ENCODE results near the gene SEC24C.
A peak's percentile ranks its signal among the peaks of the same experiment; 100 is the strongest.
"Not testable (repeated sequence)": the region's sequence is repeated elsewhere in the genome, so short reads cannot be mapped to it uniquely, and the experiment has no call there.

SEC24C gene, protein sequence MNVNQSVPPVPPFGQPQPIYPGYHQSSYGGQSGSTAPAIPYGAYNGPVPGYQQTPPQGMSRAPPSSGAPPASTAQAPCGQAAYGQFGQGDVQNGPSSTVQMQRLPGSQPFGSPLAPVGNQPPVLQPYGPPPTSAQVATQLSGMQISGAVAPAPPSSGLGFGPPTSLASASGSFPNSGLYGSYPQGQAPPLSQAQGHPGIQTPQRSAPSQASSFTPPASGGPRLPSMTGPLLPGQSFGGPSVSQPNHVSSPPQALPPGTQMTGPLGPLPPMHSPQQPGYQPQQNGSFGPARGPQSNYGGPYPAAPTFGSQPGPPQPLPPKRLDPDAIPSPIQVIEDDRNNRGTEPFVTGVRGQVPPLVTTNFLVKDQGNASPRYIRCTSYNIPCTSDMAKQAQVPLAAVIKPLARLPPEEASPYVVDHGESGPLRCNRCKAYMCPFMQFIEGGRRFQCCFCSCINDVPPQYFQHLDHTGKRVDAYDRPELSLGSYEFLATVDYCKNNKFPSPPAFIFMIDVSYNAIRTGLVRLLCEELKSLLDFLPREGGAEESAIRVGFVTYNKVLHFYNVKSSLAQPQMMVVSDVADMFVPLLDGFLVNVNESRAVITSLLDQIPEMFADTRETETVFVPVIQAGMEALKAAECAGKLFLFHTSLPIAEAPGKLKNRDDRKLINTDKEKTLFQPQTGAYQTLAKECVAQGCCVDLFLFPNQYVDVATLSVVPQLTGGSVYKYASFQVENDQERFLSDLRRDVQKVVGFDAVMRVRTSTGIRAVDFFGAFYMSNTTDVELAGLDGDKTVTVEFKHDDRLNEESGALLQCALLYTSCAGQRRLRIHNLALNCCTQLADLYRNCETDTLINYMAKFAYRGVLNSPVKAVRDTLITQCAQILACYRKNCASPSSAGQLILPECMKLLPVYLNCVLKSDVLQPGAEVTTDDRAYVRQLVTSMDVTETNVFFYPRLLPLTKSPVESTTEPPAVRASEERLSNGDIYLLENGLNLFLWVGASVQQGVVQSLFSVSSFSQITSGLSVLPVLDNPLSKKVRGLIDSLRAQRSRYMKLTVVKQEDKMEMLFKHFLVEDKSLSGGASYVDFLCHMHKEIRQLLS

DNA sequence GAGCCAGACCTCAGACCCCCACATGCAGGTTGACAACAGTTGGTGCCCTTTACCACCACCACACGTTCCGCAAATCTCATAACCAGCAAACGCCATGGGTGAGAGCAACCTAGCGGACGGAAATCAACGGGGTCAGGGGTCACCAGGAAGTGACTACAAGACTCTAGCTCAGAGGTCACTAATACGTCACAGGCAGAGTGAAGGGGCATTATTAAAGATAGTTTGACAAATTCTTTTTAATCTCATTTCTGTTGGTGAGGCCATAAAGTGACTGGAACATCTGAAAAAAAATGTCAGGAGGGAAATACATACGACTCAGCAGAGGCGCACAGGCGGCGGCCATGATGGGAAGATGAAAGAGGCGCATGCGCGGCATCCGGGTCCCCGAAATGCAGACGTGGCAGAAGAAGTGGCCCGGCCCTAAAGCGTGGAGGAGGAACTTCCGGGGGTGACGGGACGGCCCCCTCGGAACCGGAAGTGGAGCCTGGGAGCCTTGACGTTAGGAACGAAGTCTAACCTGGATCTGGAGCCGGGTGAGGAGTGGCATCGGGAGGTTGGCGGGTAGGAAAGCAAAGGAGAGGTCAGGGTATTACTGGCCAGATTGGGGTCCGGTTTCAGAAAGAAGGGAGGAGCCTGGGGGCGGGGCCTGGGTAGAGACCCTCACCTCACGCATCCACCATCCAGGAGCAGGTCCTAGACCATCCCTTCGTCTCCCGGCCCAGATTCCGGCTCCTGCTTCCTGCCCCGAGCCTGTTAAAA, at the start of gene SEC24C:
Gene SEC24C (plus strand): TSS at position 468 of the 759 bp plus-strand sequence. CDS start 2,461 bp downstream, outside the sequence.
- DNase-seq, result peak; percentile 28

DNA sequence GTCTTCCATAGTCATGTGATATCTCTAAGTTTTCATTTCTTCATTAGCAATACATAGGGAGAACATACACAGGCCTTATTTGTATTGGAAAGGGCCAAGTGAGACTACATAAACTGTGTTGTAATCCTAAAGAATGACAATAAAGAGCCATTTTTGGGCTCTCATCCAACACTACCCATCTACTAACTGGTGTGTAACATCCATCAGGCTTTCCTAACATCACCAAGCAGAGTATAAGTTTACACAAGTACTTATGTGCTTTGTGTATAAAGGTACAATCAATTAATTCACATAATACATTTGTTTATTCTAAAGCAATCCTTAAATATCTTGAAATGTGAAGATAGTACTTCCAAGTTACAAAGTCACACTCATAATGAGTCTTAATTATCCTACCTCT, 48.9 kb upstream of the SEC24C start:
- not testable (repeated sequence) for DNase-seq

DNA sequence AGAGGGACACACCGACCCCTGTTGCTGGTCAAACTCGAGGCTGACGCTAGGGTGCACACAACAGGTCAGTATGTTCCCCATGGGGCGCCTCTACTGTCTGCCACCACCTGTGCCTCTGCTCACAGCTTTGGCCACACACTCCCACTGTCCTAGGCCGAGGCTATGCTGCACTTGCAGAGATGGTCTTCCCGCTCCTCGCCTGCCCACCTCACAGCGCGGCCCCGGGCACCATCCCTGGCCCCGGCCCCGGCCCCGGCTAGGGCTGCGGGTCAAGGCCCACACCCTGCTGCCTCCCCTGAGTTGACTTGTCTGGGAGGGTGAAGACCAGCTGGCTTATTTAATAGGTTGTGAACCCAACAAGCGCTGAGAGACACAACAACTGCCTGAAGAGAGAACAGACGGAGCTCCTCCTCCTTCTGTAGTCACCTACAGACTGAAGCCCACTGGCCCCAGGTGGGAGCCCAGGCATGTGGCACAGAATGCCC, 46.5 kb upstream of the SEC24C start, which contains the start of gene AGAP5:
Gene AGAP5 (minus strand): TSS at position 435 of the 485 bp plus-strand sequence. CDS start 354 bp downstream, at position 81.
- not testable (repeated sequence) for DNase-seq

DNA sequence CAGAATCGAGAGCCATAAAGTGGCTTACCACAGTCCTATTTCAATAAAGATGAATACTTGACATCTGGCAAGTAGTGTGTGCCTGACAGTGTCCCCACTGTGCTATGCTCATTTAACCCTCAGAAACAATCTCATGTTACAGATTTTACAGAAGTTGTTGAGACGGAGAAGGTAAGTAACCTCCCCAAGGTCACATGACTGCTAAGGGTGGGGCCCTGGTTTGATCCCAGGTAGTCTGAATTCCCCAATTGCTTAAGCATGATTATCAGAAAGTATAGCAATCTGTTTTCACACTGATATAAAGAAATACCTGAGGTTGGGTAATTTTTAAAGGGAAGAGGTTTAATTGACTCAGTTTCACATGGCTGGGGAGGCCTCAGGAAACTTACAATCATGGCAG, 45.4 kb upstream of the SEC24C start:
- DNase-seq, result not testable (repeated sequence)

DNA sequence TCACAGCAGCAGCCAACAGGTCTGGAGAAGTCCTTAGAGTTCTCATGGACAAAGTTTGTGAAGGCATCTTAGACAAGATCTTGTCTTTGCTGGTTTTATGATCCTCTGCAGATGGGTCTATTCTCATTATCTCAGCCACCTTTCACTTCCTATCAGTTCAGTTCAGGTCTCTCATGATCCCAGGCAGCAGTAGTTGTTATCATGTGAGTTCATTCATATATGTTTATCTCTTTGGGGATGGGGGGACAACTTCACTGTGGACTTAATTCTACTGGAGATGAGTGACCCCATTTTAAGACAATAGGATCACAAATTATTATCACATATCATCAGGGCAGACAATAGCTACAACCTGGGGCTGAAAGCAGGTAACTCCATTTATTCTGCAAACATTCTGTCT, 40.2 kb upstream of the SEC24C start:
- not testable (repeated sequence) for DNase-seq

DNA sequence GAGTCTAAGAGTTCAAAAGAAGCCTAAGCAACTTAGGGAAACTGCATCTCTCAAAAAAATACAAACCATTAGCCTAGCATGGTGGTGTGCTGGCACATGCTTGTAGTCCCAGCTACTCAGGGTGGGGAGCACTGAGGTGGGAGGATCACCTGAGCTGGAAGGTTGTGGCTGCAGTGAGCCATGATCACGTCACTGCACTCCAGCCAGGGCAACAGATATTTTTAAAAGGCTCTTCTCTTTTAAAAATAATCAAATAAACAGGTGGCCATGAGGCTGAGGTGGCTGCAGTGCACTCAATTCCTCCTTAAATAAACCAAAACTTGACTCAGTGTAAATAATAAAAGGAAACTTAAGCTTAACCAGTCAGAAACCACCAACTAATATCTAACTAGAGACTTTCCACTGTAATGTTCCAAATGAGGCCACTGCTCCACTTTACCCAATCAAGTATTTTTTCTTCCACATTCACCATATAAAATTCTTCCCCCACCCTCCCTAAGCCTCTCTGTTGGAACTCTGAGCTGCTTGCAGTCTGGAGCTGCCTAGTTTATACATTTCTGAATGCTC, 38.6 kb upstream of the SEC24C start:
- DNase-seq, result not testable (repeated sequence)

DNA sequence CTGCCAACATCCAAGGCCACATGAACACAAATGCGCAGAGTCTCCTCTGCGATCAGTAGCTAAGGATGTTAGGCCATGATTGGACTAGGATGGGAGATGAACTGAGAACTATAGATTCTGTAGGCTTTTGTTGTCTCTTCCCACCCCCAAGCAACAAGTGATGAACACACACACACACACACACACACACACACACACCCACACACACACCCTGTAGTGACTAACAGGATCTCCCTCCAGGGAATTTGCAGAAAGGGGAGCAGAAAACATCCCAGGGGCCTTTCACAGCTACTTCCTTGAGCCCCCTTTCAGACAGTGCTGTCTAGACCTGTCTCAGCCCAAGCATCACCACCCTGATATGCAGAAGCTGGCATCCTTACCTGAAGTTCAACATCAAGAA, 37.7 kb upstream of the SEC24C start:
- not testable (repeated sequence) for DNase-seq

DNA sequence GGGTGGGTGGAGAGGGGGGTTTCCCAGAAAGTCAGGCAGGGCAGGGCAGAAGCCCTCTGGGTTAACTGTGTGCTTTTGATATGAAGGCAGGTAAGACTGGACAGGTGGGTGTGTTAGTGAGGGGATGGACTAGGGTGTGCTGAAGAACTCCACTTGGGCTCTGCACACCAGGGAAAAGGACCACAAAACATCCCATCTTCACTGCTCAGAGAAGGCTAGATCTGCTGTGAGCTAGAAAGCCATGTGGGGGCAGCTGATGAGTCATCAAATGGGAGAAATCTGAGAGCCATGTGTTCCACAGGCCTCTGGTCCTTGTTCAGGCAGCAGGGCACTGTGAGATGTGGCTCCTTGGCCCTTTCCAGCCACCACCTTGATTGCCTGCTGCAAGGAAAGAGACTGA, 36.5 kb upstream of the SEC24C start:
- DNase-seq, result not testable (repeated sequence)

DNA sequence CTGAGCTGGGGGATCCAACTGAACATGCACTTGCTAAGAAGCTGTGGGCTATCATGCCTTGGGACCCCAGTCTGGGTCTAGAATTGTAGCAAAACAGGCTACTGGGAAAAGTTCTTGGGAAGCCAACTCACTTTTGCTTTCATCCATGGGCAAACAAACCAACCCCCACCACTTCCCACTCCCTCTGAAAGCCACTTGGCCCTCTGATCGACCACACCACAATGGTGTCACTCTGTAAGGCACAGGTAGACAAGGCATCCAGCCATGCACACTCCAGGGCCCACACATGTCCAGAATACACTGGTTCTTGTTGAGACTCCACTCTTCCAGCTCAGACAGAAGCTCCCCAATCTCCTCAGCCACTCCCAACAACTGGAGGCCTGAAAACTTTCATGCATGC, 36.0 kb upstream of the SEC24C start:
- DNase-seq, result not testable (repeated sequence)

DNA sequence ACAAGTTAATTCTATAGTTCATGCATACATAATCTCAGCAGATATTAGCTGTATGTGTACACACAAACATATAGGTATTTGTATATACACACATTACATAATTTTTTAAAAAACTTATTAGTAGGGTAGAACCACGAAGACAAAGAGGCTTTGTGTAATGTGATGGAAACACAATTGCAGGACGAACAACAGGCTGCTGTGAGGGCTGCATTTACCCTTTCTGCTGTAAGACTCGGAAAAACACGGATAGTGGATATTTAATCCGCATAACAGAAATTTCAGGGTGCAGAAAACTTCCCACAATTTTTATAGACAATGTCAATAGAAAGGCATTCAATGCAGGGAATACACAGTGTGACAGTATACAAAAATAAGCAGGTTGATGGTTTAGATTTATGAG, 32.5 kb upstream of the SEC24C start:
- not testable (repeated sequence) for DNase-seq

DNA sequence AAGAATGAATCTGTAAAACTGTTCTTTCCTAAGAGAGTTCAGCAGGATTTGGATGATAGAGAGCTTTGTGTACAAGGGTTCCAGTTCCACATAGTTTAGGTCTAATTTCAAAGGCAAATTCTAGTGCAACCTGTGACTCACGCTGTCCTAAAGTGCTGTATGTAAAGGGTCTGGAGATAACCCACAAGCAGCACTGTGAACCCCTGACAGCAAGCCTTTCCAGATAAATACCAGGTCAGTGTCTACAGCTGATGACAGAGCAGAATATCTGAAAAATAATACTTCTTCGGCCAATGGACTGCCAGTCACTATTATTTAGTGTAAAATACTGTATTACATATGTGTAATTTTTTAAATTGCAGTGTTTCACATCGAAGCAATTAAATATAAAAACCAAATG, 30.3 kb upstream of the SEC24C start:
- not testable (repeated sequence) for DNase-seq

DNA sequence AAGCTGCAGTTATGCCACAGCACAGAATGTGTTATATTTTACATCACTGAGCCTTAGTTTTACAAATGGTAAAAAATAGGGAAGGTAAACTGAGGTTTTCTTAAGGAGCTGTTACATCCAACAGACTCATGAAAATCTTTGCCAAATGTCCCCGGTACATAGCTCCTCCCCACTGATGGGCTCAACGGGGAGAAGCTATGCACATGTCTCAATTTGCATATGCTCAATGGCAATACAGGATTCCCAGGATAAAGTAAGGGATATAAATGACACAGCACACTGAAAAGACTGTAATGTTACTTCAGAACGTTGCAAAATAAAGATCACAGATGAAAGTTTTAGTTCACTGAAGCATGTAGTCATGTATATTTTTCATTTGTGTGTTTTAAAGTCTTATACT, 29.7 kb upstream of the SEC24C start:
- not testable (repeated sequence) for DNase-seq

DNA sequence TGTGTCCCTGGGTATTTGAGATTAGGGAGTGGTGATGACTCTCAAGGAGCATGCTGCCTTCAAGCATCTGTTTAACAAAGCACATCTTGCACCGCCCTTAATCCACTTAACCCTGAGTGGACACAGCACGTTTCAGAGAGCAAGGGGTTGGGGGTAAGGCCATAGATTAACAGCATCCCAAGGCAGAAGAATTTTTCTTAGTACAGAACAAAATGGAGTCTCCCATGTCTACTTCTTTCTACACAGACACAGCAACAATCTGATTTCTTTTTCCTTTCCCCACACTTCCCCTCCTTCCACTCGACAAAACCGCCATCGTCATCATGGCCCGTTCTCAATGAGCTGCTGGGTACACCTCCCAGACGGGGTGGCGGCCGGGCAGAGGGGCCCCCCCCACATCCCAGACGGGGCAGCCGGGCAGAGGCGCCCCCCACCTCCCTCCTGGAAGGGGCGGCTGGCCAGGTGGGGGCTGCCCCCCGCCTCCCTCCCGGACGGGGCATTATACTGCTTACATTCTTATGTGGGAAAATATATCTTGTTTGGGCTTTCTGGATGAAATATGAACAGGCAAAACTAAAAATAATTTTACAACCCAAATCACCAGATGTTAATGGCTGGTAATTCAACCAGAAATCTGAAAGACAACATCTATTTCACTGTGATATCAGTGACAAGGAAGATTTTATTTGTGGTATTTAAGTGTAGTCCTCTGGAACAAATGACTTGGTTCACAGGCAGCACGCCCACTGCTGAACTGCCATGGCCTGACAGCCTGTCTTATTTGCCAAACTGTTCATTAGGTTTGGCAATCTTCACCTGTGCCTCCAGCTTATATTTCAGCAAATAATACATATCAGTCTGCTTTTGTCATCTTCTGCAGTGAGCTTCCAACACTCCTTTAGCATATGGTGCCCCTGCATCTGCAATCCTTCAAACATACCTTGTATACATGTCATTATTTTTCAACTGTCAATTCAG, 28.7 kb upstream of the SEC24C start:
- not testable (repeated sequence) for DNase-seq

DNA sequence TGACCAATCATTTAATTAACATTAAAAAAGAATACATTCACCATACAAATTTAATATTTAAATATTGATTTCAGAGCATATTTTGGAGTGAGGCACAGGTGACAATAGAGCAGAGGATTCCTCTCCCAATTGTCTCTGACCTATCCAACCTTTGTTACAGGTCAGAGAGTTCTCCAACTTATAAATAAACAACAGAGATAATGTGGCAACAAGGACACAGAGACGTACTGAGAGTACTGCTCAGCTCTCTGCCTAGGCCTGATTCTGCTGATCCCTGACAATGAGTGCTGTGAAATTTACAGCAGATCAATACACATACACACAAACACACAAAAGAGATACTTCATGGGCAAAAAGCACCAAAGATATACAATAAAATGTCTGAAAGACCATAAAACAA, 27.9 kb upstream of the SEC24C start:
- DNase-seq, result no peak

DNA sequence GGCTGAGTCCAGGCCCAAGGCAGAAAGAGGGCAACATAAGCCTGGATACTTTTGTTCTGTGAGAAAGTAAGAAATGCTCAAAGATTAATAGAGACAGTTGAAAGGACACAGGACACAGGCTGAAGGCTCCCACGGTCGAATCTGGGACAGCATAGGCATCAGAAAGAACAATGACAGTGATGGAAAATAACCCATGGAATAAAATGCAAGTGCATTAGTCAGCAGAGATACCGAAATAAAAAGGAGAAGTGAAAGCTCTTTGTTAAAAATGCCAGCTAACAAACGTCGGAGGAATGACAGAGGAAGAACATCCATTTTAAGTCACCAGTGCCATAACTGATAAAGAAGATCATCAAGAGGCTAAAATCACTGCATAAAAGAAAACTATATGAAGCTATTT, 26.6 kb upstream of the SEC24C start:
- no peak for DNase-seq

DNA sequence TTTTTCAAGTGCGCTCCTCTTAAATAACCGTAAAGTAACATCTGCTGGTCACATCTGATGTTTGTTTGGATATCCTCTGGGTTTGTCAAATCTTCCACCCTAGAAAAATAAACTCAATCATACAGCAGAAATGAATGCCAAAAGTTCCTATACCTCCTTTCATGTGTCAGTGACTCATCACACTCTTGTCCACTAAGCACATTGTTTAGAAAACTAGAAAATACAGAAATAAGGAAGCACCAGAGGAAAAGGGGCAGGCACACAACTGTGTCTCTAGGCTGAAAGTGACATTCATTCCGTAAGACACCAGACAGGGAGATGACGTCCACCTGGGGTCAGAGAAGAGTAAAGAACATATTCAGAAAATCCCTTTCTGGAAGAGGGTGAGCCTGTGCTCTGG, 23.6 kb upstream of the SEC24C start:
- DNase-seq, result not testable (repeated sequence)

DNA sequence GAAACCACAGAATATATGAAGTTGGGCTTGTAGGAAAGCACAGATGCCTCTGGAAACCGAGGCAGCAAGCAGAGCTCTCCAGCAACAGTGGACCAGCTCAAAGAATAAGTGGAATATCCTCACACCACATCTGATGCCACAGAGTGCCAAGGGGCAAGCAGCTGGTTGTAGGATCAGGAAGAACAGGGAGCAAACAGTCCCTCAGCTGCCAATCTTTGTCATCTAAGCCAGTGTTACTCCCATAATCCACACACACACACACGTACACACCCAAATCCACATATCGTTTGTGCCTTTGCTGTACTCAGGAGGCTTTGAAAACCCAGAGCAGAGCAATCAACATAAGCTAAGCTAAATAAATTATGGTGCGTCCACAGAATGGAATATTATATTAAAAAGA, 20.7 kb upstream of the SEC24C start:
- DNase-seq, result no peak

DNA sequence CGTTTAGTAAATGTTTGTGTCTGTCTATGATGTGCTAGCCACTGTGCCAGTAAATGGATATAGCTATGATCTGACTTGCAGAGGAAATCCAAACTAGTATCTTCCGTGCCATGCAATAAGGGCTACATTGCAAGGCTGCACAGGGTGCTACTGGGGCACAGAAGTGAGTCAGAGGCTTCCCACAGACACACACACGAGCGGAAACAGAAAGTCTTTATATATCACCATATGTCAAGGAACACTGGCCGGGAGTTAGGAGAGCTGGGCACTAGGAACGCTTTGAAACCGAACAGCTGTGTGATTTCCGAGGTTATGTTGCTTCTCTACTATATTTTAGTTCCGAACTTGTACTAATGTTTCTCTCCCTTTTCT, 14.4 kb upstream of the SEC24C start:
- DNase-seq, result not testable (repeated sequence)

DNA sequence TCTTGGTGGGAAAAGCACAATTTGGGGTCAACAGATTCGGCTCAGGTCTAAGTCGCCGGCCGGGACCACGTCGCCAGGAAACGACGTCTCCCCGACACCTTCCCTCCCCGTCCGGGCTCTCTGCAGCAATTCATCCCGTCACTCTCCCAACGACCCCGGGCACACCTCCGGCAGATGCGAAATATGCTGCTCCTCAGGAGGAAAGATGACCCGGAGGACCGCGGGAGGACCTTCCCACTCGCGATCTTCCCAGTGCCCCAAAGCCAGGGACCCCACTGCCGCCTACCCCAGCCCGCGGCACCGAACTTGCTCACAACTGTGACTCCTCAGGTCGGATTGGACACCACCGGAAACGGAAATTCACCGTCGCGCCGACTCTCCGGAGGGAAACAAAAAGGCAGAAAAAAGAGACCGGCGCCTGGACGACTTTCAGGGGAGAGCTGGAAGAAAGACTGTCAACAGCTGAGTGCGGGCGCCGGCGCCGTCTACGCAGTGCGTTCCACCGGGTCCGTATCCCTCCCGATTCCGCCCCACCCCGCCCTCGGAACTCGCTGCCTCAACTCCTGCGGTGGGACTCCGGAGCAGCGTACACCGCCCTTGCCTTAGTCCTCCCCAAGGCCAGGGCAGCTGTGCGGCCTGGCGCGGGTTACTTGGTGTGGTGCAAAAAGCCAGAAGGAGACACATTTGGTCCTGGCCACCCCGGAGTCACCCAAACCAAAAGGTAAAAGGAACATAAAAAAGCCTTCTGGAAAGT, 13.8 kb upstream of the SEC24C start:
- peak; percentile 72 for DNase-seq
